SK-N-SH (cell line): ENCODE data around the gene DHRS9. TPM values are rescaled to one million over a fixed set of nuclear protein-coding genes. Genes with fewer than 3 reads are reported as not detected.

ENCODE experiments used
- CTCF ChIA-PET: fragments of 300-600, 350-600 bp; formaldehyde crosslinking; extraction: SDS; loops from one replicate; lab custom pipeline; 2021; lab: Yijun Ruan, JAX
- POLR2A ChIA-PET: fragments of 350-600 bp; sonication (Branson Sonifier 250); formaldehyde crosslinking; extraction: SDS; loops from one replicate; lab custom pipeline; 2020; ENCODE audit warnings: antibody characterized with exemption, inconsistent platforms; lab: Yijun Ruan, JAX
- DNase-seq: peaks from one replicate; pipeline ENCODE4 v3.0.0; 2012
- H2AFZ ChIP-seq: fragments of 200-600 bp; sonication (generic); 2 replicates; pipeline ENCODE4 v1.8.1; 2016; ENCODE audit warnings: antibody characterized with exemption, mild to moderate bottlenecking, low read depth
- H3F3A ChIP-seq: fragments of 200-600 bp; sonication (generic); replicated peaks from 2 replicates; pipeline ENCODE3; 2016; ENCODE audit warnings: antibody characterized with exemption, mild to moderate bottlenecking; ENCODE audit not compliant: insufficient read depth
- H3K27ac ChIP-seq, 2 experiments: fragments of 200-500 bp in 1 of 2; fragments of 200-600 bp in 1 of 2; sonication (Bioruptor generic) in 1 of 2; sonication (generic), shearing (Covaris generic) in 1 of 2; 2 replicates each; pipeline versions ENCODE4 v1.5.1 to v1.6.1; 2014 to 2016; ENCODE audit warnings: low read depth in 2 of 2, inconsistent platforms in 1 of 2, low read length in 1 of 2, mild to moderate bottlenecking in 1 of 2, mixed read lengths in 1 of 2
- H3K27me3 ChIP-seq: fragments of 200-600 bp; sonication (generic), shearing (Covaris generic); 2 replicates; pipeline ENCODE4 v1.6.1; 2016; ENCODE audit warnings: mixed run types; ENCODE audit not compliant: insufficient read depth
- H3K36me3 ChIP-seq, 2 experiments: fragments of 200-500 bp in 1 of 2; fragments of 200-600 bp in 1 of 2; sonication (Bioruptor generic) in 1 of 2; sonication (generic) in 1 of 2; replicated peaks in 1 of 2; 2 replicates each; pipeline versions ENCODE3 to v1.5.1; 2014 to 2016; ENCODE audit warnings: low read length in 1 of 2, mild to moderate bottlenecking in 1 of 2; ENCODE audit not compliant: insufficient read depth in 2 of 2, control insufficient read depth in 1 of 2
- H3K4me1 ChIP-seq, 2 experiments: fragments of 200-500 bp in 1 of 2; fragments of 200-600 bp in 1 of 2; sonication (Bioruptor generic) in 1 of 2; sonication (generic), shearing (Covaris generic) in 1 of 2; 2 replicates each; pipeline versions ENCODE4 v1.5.1 to v1.6.1; 2014 to 2016; ENCODE audit warnings: low read depth in 1 of 2, low read length in 1 of 2, mixed run types in 1 of 2; ENCODE audit not compliant: insufficient read depth in 2 of 2, control insufficient read depth in 1 of 2
- H3K4me2 ChIP-seq: fragments of 200-600 bp; sonication (generic), shearing (Covaris generic); 2 replicates; pipeline ENCODE4 v1.6.1; 2017; ENCODE audit warnings: mixed run types
- H3K4me3 ChIP-seq, 2 experiments: fragments of 200-500 bp in 1 of 2; fragments of 200-600 bp in 1 of 2; sonication (Bioruptor generic) in 1 of 2; sonication (generic), shearing (Covaris generic) in 1 of 2; 2 replicates each; pipeline versions ENCODE4 v1.5.1 to v1.8.1; 2014 to 2016; ENCODE audit warnings: low read depth in 2 of 2, inconsistent platforms in 1 of 2, low read length in 1 of 2, mild to moderate bottlenecking in 1 of 2, mixed read lengths in 1 of 2, moderate library complexity in 1 of 2
- H3K79me2 ChIP-seq: fragments of 200-600 bp; sonication (generic); 2 replicates; pipeline ENCODE4 v1.8.1; 2017; ENCODE audit warnings: mild to moderate bottlenecking; ENCODE audit not compliant: insufficient read depth
- H3K9ac ChIP-seq: fragments of 200-600 bp; sonication (generic); 2 replicates; pipeline ENCODE4 v1.6.1; 2017; ENCODE audit warnings: mixed run types
- H3K9me2 ChIP-seq: fragments of 200-600 bp; sonication (generic); 2 replicates; pipeline ENCODE4 v1.6.1; 2017; ENCODE audit warnings: mixed run types
- H3K9me3 ChIP-seq: fragments of 200-600 bp; sonication (generic); 2 replicates; pipeline ENCODE4 v1.6.1; 2017; ENCODE audit warnings: mixed run types, mild to moderate bottlenecking, moderate library complexity
- H4K20me1 ChIP-seq: fragments of 200-600 bp; sonication (generic); 2 replicates; pipeline ENCODE4 v1.6.1; 2017; ENCODE audit warnings: mild to moderate bottlenecking, mixed run types; ENCODE audit not compliant: insufficient read depth
- CHD2 ChIP-seq: fragments of 150-350 bp; IDR thresholded peaks from 2 replicates; pipeline ENCODE4 v1.6.1; 2018; ENCODE audit warnings: low read length; ENCODE audit not compliant: partially characterized antibody
- EP300 ChIP-seq, 2 experiments: IDR thresholded peaks; 2 replicates each; pipeline versions ENCODE4 v1.4.0 to v1.6.1; 2012; ENCODE audit warnings: borderline replicate concordance in 1 of 2, low read depth in 1 of 2, low read length in 1 of 2
- FOXJ3 ChIP-seq: sonication (generic); formaldehyde crosslinking; IDR thresholded peaks from 2 replicates; pipeline ENCODE4 v1.5.1; 2020; ENCODE audit warnings: mild to moderate bottlenecking, missing genetic modification reagents
- IRF3 ChIP-seq: fragments of 150-350 bp; IDR thresholded peaks from 2 replicates; pipeline ENCODE4 v1.6.1; 2016; ENCODE audit warnings: mild to moderate bottlenecking, low read depth, low read length
- MAX ChIP-seq: IDR thresholded peaks from 2 replicates; pipeline ENCODE4 v1.4.0; 2012; ENCODE audit warnings: low read depth
- MEF2A ChIP-seq: IDR thresholded peaks from 2 replicates; pipeline ENCODE4 v1.4.0; 2012; ENCODE audit warnings: low read depth, borderline replicate concordance
- NFIC ChIP-seq: IDR thresholded peaks from 2 replicates; pipeline ENCODE4 v1.4.0; 2012; ENCODE audit warnings: borderline replicate concordance
- NRF1 ChIP-seq: IDR thresholded peaks from 2 replicates; pipeline ENCODE4 v1.6.1; 2012; ENCODE audit warnings: low read depth, mild to moderate bottlenecking, low read length
- PBX3 ChIP-seq: IDR thresholded peaks from 2 replicates; pipeline ENCODE4; 2012
- POLR2AphosphoS5 ChIP-seq: IDR thresholded peaks from 2 replicates; pipeline ENCODE4 v1.6.1; 2012; ENCODE audit warnings: low read depth, low read length
- RCOR1 ChIP-seq: fragments of 150-350 bp; IDR thresholded peaks from 2 replicates; pipeline ENCODE4 v1.6.1; 2017; ENCODE audit warnings: antibody characterized with exemption, low read length
- RFX5 ChIP-seq: IDR thresholded peaks from 2 replicates; pipeline ENCODE4 v1.6.1; 2012; ENCODE audit warnings: mild to moderate bottlenecking, improper control_type of control experiment, low read length
- RXRA ChIP-seq: IDR thresholded peaks from 2 replicates; pipeline ENCODE4 v1.4.0; 2012; ENCODE audit warnings: low read depth, mild to moderate bottlenecking, borderline replicate concordance
- TEAD4 ChIP-seq: IDR thresholded peaks from 2 replicates; pipeline ENCODE4 v1.4.0; 2012; ENCODE audit warnings: mild to moderate bottlenecking, borderline replicate concordance; ENCODE audit not compliant: insufficient read depth
- USF1 ChIP-seq: IDR thresholded peaks from 2 replicates; pipeline ENCODE4 v1.4.0; 2012; ENCODE audit warnings: low read depth, borderline replicate concordance
- WGBS: methylation state at CpG from one replicate; pipeline ENCODE4 v1.1.6; 2017; ENCODE audit warnings: low lambda C conversion rate; 5-methylcytosine and 5-hydroxymethylcytosine counted together
- polyA plus RNA-seq, 3 experiments: library from polyadenylated mRNA; depleted of rRNA; stranded (reverse); fragments of >200 nt; gene quantifications; 2 replicates each; pipeline ENCODE4 v1.2.3, GENCODE V29; 2012

The DHRS9 gene
- polyA plus RNA-seq, 1 of the 3 experiments (the other 2 are of a cell fraction): not detected

- H3K27ac ChIP-seq: no peak overlapping the region
- H3K4me2 ChIP-seq: no peak overlapping the region
- DNase-seq: no peak
- H3K9me2 ChIP-seq: no peaks in the 10 kb centered on the region
- CTCF ChIA-PET: interaction anchor here (1.3 to 6.1 kb wide), 3 partner anchors 24 to 35 kb away, joined by 3 to 78 read pairs (median 8); no protein-coding TSS in a partner anchor
- no peak overlapping the region for H2AFZ ChIP-seq
- 53% methylated on average over 6 of the region's 6 CpGs for WGBS
- no peaks in the 10 kb centered on the region for H3K27me3 ChIP-seq
- no peaks in the 10 kb centered on the region for H3K9me3 ChIP-seq
- POLR2A ChIA-PET: no interaction called here
- no peak overlapping the region for H3K4me3 ChIP-seq
- TF ChIP-seq NFIC: no peak
- no peak for TF ChIP-seq EP300 (IDR thresholded peaks at IDR 0.05; ENCODE audit: borderline replicate concordance in 1 of 2, low read depth in 1 of 2, low read length in 1 of 2)
- TF ChIP-seq RFX5: no peak
- TF ChIP-seq TEAD4: no peak
- TF ChIP-seq, all 33 proteins: peak for 0
- H3K4me1 ChIP-seq: no peaks in the 10 kb centered on the region; a peak in 1 of 4 replicates
- H3K36me3 ChIP-seq: no peaks in the 10 kb centered on the region
- H4K20me1 ChIP-seq: no peaks in the 10 kb centered on the region
- H3K9ac ChIP-seq: no peak overlapping the region
- H3K79me2 ChIP-seq: no peaks in the 10 kb centered on the region
- H3F3A ChIP-seq: no peaks in the 10 kb centered on the region
Observed at GRCh38 chr2:169106563-169107545, 37.5 kb downstream of the DHRS9 start.

GRCh38 chr2:169107645-169108044 is 38.3 kb downstream of the DHRS9 start:
- no peaks in the 10 kb centered on the region for H3K27me3 ChIP-seq
- no peak overlapping the region for H3K4me3 ChIP-seq
- CTCF ChIA-PET: interaction anchor here (1.3 to 6.1 kb wide), 3 partner anchors 23 to 34 kb away, joined by 5 to 94 read pairs (median 78); no protein-coding TSS in a partner anchor
- 46% methylated on average over 2 of the region's 2 CpGs for WGBS
- no peaks in the 10 kb centered on the region for H4K20me1 ChIP-seq
- H3K9me3 ChIP-seq: no peaks in the 10 kb centered on the region
- no peaks in the 10 kb centered on the region; a peak in 1 of 4 replicates for H3K4me1 ChIP-seq
- no peak overlapping the region for H3K9ac ChIP-seq
- no peak overlapping the region for H2AFZ ChIP-seq
- H3K9me2 ChIP-seq: no peaks in the 10 kb centered on the region
- no peaks in the 10 kb centered on the region for H3K79me2 ChIP-seq
- no peak for TF ChIP-seq PBX3
- no peak for TF ChIP-seq POLR2AphosphoS5
- TF ChIP-seq IRF3: no peak
- TF ChIP-seq EP300 (IDR thresholded peaks at IDR 0.05; ENCODE audit: borderline replicate concordance in 1 of 2, low read depth in 1 of 2, low read length in 1 of 2): no peak
- TF ChIP-seq NRF1: no peak
- no peak for TF ChIP-seq USF1
- no peak for TF ChIP-seq RCOR1
- TF ChIP-seq NFIC: no peak
- no peak for TF ChIP-seq MAX
- TF ChIP-seq MEF2A: no peak
- TF ChIP-seq FOXJ3: no peak
- no peak for TF ChIP-seq CHD2
- no peak for TF ChIP-seq RXRA
- TF ChIP-seq RFX5: no peak
- H3K36me3 ChIP-seq: no peaks in the 10 kb centered on the region
- POLR2A ChIA-PET: no interaction called here
- no peaks in the 10 kb centered on the region for H3F3A ChIP-seq
- H3K27ac ChIP-seq: no peak overlapping the region
- no peak for DNase-seq
- H3K4me2 ChIP-seq: no peak overlapping the region
